Measurements from ENCODE around the gene SDR42E2.
A peak's percentile ranks its signal among the peaks of the same experiment; 100 is the strongest.
"Not testable (repeated sequence)": the region's sequence is repeated elsewhere in the genome, so short reads cannot be mapped to it uniquely, and the experiment has no call there.

SDR42E2 gene

DNA sequence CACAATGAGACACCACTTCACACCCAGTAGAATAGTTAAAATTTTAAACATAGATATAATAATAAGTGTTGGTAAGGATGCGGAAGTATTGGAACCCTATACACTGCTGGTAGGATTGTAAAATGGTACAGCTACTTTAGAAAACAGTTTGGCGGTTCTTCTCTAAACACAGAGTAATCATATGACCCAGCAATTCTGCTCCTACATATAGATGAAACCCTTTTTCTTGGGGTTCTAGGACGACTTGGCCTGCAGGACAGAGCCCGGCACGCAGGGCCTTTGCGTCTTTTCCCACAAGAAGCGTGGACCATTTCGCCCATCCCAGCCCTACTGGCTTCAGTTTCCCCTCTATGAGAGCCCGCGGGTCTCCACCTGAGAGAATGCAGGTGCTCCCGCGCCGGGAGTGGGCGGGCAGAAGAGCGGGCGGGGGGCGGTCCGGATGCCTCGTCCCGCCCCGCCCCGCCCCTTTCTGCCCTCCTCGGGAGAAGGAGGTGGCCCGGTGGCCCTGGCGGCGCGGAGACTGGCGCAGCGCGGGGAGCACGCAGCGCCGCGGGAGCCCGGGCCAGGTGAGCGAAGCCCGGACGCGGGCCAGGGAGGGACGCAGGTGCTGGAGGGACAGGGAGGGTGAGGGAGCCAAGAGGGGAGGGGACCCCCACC lies at the start of gene SDR42E2:
TSS of gene SDR42E2 (plus strand) at position 508 of the 657 bp plus-strand sequence. CDS start 3,077 bp downstream, outside the sequence.
- DNase-seq (ENCODE audit: low read depth in 2 of 3, low spot score in 2 of 3), result peak in 2 of 3 experiments; percentile 4 to 14

DNA sequence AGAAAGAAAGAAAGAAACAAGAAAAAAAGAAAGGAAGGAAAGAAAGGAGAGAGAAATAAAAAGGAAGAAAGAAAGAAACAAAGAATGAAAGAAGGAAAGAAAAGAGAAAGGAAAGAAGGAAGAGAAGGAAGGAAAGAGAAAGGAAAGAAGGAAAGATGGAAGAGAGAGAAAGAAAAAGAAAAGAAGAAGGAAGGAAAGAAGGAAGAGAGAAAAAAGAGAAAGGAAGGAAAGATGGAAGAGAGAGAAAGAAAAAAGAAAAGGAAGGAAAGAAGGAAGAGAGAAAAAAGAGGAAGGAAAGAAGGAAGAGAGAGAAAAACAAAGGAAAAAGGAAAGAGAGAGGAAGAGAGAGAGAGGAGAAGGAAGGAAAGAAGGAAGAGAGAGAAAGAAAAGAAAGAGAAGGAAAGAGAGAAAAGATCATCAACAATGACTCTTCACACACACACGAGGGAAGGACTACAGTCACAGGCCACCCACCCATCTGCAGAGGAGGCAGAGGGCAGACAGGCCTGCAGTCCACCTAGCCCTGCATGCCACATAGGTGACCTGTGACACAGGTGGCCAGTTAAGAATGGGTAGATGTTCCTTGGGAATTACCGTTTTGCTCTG lies 46.1 kb upstream of the SDR42E2 start:
- DNase-seq (ENCODE audit: low read depth in 2 of 3, low spot score in 2 of 3), result no peak

DNA sequence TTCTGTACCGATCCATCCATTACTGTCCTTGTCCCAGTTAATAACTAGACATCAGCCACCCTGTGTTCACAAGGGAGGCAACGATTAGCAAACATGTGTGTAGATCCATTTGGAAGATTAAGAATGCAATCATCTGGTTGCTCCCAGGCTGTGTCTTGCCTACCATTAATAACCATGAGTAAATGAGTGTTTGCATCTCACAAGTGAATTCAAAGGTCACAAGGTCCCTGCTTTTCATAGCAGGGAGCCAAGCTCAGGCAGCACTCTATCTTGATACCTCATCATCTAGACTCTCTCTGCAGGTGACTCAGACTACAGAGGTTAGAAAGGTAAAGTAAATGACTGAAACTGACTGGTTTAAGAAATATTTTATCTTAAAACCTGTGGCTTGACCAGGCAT lies 44.7 kb upstream of the SDR42E2 start:
- DNase-seq (ENCODE audit: low read depth in 2 of 3, low spot score in 2 of 3), result no peak

- no peak for DNase-seq (ENCODE audit: low read depth in 2 of 3, low spot score in 2 of 3)
Observed at GRCh38 chr16:22120440-22120839, 41.9 kb upstream of the SDR42E2 start.

- no peak for DNase-seq (ENCODE audit: low read depth in 2 of 3, low spot score in 2 of 3)
Observed at GRCh38 chr16:22122239-22122638, 40.1 kb upstream of the SDR42E2 start.

DNA sequence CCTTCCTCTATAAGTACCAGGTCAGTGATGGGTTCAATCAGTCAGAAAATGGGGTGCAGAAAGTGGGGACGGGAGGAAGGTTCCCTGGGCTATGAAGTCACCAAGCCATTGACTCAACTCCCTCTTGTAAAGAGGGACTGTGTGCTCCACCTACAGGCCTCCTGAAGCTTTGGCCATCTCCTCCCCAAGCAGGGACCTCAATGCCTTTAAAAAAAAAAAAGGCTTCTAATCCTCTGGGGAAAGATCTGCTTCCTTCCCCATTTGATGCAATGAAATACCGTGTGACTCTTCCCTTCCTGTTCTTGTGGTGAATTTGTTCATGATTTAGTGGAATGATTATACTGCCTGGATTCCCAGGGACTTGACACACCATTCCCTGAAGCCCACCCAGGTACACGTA lies 39.2 kb upstream of the SDR42E2 start:
- no peak for DNase-seq (ENCODE audit: low read depth in 2 of 3, low spot score in 2 of 3)

GRCh38 chr16:22123759-22124490 lies 38.4 kb upstream of the SDR42E2 start:
- no peak for DNase-seq (ENCODE audit: low read depth in 2 of 3, low spot score in 2 of 3)

DNA sequence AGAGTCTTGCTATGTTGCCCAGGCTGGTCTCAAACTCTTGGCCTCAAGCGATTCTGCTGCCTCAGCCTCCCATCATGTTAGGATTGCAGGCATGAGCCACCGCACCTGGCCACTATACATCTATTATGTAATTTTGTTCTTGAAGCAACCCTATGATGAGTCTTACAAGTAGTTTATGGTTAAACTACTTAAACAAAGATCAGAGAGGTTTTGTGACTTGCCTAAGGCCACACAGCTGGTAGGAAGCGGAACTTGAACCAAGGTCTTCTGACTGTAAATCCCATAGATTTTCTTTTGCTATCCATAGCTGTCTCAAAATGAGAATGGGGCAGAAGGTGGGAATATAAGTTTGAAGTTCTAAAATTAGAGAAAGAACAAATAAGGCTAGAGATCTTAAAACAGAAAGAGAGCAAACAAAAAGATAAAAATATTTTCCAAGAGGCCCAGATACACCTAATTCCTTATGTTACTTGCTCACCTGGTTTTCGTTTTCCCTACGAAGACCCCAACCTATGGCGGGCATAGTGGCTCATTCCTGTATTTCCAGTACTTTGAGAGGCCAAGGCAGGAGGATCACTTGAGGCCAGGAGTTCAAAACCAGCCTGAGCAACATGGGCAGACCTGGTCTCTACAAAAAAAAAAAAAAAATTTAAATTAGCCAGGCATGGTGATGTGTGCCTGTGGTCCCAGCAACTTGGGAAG lies 37.6 kb upstream of the SDR42E2 start:
- no peak for DNase-seq (ENCODE audit: low read depth in 2 of 3, low spot score in 2 of 3)

GRCh38 chr16:22126037-22126558 lies 36.2 kb upstream of the SDR42E2 start:
- no peak for DNase-seq (ENCODE audit: low read depth in 2 of 3, low spot score in 2 of 3)

- DNase-seq (ENCODE audit: low read depth in 2 of 3, low spot score in 2 of 3), result not testable (repeated sequence)
Observed at GRCh38 chr16:22128537-22128936, 33.8 kb upstream of the SDR42E2 start.

DNA sequence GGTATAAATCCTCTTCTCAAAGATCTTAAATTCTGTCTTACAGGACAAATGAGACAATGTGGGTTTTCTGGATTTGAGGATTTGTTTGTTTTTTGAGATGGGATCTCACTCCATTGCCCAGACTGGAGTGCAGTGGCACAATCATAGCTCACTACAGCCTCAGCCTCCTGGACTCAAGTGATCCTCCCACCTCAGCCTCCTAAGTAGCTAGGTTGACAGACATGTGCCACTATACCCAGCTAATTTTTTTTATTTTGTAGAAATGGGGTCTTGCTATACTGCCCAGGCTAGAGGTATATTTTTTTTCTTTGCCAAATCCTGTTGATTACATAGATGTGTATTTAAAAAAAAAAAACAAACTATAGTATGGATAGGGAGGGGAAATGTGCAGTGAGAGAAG lies 31.8 kb upstream of the SDR42E2 start:
- no peak for DNase-seq (ENCODE audit: low read depth in 2 of 3, low spot score in 2 of 3)

GRCh38 chr16:22132801-22133200 lies 29.5 kb upstream of the SDR42E2 start:
- no peak for DNase-seq (ENCODE audit: low read depth in 2 of 3, low spot score in 2 of 3)

DNA sequence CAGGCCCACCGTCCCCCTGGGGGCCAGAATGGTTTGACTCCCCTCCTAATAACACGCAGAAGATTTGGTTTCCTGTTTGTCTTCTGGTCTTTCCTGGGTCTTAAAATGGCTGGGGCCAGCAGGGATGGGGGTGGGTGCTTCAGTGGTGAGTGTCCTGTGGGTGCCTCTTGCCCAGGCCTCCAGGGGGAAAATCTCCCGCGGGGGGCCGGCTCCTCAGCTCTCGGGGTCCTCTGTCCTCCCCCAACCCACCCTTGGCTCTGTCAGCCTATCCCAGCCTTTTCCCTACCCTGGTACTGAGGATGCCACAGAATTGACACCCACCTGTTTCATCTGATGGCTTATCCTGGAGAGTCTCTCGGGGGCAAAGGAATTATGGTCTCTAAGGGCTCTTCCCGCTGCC lies 23.8 kb upstream of the SDR42E2 start:
- DNase-seq (ENCODE audit: low read depth in 2 of 3, low spot score in 2 of 3), result no peak

DNA sequence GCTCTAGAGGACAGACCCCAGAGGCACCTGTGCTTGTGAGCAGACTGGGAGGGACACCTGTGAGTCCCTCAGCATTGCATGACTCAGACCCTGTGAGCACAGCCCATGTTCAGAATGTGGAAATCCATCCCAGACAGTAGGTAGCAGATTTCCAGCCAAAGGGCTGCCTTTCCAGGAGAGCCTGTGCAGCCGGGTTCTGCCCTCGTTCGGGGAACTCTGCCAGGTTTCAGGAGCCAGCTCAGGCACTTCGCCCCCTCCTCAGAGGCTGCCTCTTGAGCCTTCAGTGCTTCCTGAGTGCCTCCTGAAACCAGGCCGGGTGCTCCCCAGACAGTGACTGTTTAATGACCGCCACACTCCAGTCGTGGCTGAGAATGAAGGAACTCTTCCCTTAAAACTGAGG lies 23.3 kb upstream of the SDR42E2 start:
- no peak for DNase-seq (ENCODE audit: low read depth in 2 of 3, low spot score in 2 of 3)

GRCh38 chr16:22139732-22140131 lies 22.6 kb upstream of the SDR42E2 start:
- DNase-seq (ENCODE audit: low read depth in 2 of 3, low spot score in 2 of 3), result no peak

- no peak for DNase-seq (ENCODE audit: low read depth in 2 of 3, low spot score in 2 of 3)
Observed at GRCh38 chr16:22141767-22142166, 20.5 kb upstream of the SDR42E2 start.

DNA sequence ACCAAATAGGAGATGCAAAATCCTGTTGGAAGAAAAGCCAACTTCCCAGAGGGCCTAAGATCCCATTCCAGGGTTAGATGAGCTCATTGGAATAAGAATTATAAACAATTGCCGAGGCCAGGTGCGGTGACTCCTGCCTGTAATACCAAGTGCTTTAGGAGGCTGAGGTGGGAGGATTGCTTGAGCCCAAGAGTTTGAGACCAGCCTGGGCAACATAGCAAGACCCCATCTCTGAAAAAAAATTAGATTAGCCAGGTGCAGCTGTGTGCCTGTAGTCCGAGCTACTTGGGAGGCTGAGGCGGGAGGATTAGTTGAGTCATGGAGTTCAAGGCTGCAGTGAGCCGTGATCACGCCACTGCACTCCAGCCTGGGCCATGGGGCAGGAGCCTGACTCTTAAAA lies 17.8 kb upstream of the SDR42E2 start:
- DNase-seq (ENCODE audit: low read depth in 2 of 3, low spot score in 2 of 3), result no peak

DNA sequence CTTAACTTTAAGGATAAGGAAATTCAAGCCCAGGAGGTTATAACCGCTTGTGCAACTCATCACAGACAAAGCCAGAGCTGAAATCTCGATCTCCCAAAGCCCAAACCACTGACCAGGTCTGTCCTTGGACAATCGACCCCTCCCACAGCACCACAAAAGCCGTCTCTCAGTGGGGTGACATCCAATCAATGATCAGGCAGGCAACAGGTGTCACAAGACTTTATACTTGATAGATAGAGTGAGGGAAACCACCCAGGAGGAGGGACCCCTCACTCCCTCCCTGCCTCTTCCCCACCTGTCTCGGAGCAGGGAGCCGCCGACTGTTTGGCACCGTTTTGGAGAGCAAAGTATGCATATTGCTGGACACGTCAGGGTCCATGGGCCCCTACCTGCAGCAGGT lies 14.5 kb upstream of the SDR42E2 start:
- DNase-seq (ENCODE audit: low read depth in 2 of 3, low spot score in 2 of 3), result no peak

GRCh38 chr16:22151246-22151998 lies 10.9 kb upstream of the SDR42E2 start:
- DNase-seq (ENCODE audit: low read depth in 2 of 3, low spot score in 2 of 3), result no peak

DNA sequence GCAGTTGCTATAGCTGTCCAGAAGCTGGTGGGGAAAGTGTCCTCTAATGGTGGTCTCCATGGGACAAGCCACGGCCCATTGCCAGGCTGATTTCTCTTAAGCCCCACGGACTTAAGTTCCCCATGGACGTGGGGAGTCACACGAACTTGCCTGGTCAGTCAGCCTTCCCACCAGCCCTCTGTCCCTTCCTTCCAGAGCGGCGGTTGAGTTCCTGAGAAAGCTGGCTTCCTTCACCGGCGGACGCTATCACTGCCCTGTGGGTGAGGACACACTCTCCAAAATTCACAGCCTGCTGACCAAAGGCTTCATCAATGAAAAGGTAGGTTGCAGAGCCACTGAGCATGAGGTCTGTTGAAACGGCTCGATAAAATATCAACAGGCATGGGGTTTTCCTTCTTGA lies 10.0 kb upstream of the SDR42E2 start:
- DNase-seq (ENCODE audit: low read depth in 2 of 3, low spot score in 2 of 3), result no peak

DNA sequence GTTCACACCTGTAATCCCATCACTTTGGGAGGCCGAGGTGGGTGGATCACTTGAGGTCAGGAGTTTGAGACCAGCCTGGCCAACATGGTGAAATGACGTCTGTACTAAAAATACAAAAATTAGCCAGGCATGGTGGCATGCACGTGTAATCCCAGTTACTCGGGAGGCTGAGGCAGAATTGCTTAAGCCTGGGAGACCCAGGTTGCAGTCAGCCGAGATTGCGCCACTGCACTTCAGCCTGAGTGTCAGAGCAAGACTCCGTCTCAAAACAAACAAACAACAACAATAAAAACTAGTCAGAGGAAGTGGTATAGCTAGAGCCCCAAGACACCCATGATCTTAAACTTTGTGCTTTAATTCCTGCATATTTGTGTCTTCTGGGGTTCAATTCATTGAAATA lies 9.2 kb upstream of the SDR42E2 start:
- DNase-seq (ENCODE audit: low read depth in 2 of 3, low spot score in 2 of 3), result not testable (repeated sequence)

All from activated CD8-positive, alpha-beta memory T cell treated with anti-CD3 and anti-CD28 coated beads for 48 hours (primary cell).